Adrenal gland (tissue), 12 donors: ENCODE data around the gene POLR2E. TPM values are rescaled to one million over a fixed set of nuclear protein-coding genes. Genes with fewer than 3 reads are reported as not detected.

Experiments used
- DNase-seq, 7 donors: peaks; one replicate each; pipeline ENCODE4 v3.0.0-alpha.2; 2019 to 2020
- H3K27ac ChIP-seq, 5 donors: fragments of 200-600 bp; sonication (generic) in 4 of 5; 1 replicate in 3 of 5; 2 replicates in 2 of 5; pipeline versions ENCODE4 v1.5.1 to v1.8.0; 2016 to 2020; ENCODE audit warnings: mild to moderate bottlenecking in 1 of 5
- H3K27me3 ChIP-seq: fragments of 200-600 bp; 2 replicates; pipeline ENCODE4 v1.8.0; 2021
- H3K36me3 ChIP-seq, 2 donors: fragments of 200-600 bp; replicated peaks in 1 of 2; 1 replicate in 1 of 2; 2 replicates in 1 of 2; pipeline versions ENCODE4 v1.5.1 to v1.8.0; 2018 to 2022
- H3K4me1 ChIP-seq, 2 donors: fragments of 200-600 bp; replicated peaks in 1 of 2; 1 replicate in 1 of 2; 2 replicates in 1 of 2; pipeline versions ENCODE4 v1.5.1 to v1.8.0; 2018 to 2021
- H3K4me3 ChIP-seq, 4 donors: fragments of 200-600 bp; sonication (generic) in 3 of 4; one replicate each; pipeline ENCODE4 v1.5.1; 2016 to 2018
- H3K9me3 ChIP-seq, 3 donors: fragments of 200-600 bp; sonication (generic) in 1 of 3; replicated peaks in 1 of 3; 1 replicate in 2 of 3; 2 replicates in 1 of 3; pipeline versions ENCODE4 v1.5.1 to v1.8.0; 2016 to 2021
- POLR2A ChIP-seq, 2 donors: fragments of 450-650 bp; IDR thresholded peaks; one replicate each; pipeline ENCODE4 v1.6.1; 2017; ENCODE audit warnings: antibody characterized with exemption in 2 of 2, mild to moderate bottlenecking in 2 of 2, moderate library complexity in 1 of 2
- WGBS, 4 donors: extraction: QIAGEN DNeasy Blood & Tissue Kit in 2 of 4; methylation state at CpG; one replicate each; pipeline versions ENCODE4 v1.1.5 to v1.1.7; 2013 to 2017; 5-methylcytosine and 5-hydroxymethylcytosine counted together
- intact Hi-C, 2 donors: fragments of 100-400 bp; cut with DNase I; formaldehyde crosslinking; loops; one replicate each; pipeline versions ENCODE4 v1.14.1 to v1.15.0; 2022 to 2023
- polyA plus RNA-seq, 3 donors: library from polyadenylated mRNA; stranded (reverse); fragments of 200-250 nt in 2 of 3; fragments of 350-450 nt in 1 of 3; fragmentation: Illumina TruSeq in 1 of 3; extraction: RNeasy Lipid Tissue Mini Kit (QIAGEN cat#74804) in 1 of 3; gene quantifications; one replicate each; pipeline ENCODE4 v1.2.3, GENCODE V29; 2013 to 2014
- total RNA-seq, 9 donors: library from RNA; depleted of rRNA in 4 of 9; stranded (reverse); fragments of >200 nt in 4 of 9; fragments of 120-200 nt in 1 of 9; fragmentation: NEBNext Ultra II Directional in 1 of 9; extraction: Animal tissue kit (Norgen Biotek cat#: 25700) in 1 of 9; gene quantifications; one replicate each; pipeline versions ENCODE4 v1.1.0 to v1.2.4, GENCODE V29; 2013 to 2023
- TF ChIP-seq, protein P1 (sequence below), 6 experiments: fragments of 450-650 bp in 4 of 6; fragments of 200-600 bp in 2 of 6; sonication (generic) in 1 of 6; IDR thresholded peaks; 1 replicate in 5 of 6; 2 replicates in 1 of 6; pipeline versions ENCODE4 v1.5.1 to v1.8.0; 2016 to 2021; ENCODE audit warnings: antibody characterized with exemption in 6 of 6, mild to moderate bottlenecking in 2 of 6, moderate library complexity in 1 of 6
- donor health status: healthy with polysubstance abuse.
- donor health status: Bipolar disorder and iron deficiency.
- donor health status: DM: yes; HTN: yes; CAD: no.
- donor health status: DM: no; HTN: no; CAD: no.
- donor health status: DM: no; HTN: no; CAD: no.
- donor health status: DM: yes; HTN: yes; CAD: no.

The POLR2E gene
- total and polyA plus RNA-seq, 12 donors, result 74.7 to 231 (median 157) TPM

DNA sequence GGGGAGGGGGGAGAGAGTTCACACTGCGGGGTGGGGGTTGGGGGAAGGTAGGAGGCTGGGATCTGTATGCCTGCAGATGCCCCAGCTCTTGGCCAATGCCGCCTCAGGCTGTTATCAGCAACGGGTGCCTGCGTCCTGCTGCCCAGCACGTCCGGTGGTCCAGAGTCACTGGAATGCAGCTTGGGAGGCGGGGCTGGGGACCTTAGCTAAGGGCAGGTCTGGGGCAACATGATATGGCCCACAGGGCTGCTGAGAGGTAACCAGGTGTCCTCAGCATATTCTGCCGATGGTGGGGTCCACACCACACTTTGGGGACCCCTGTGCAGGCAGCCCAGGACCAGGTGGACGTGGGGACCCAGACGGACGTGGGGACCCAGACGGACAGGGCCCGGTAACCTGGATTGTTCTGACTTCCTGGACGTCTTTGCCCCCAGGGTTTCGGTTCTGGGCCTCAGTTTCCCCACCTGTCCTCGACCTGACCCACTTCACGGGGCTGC, 28.9 kb downstream of the POLR2E start:
- no peak for TF ChIP-seq POLR2A (IDR thresholded peaks at IDR 0.05)
- DNase-seq, result peak in 1 of 7 donors; percentile 31
- Histone ChIP-seq H3K9me3 (no peaks in the 10 kb centered on the region), H3K27me3 (peaks cover 49% of the 10 kb centered on the region), H3K4me3 (no peak overlapping the region), H3K36me3 (no peaks in the 10 kb centered on the region), H3K4me1 (peaks cover 0 to 28% of the 10 kb centered on the region in 2 donors), H3K27ac (no peak overlapping the region)
- intact Hi-C loops, result no loop called here
- WGBS, 4 donors, result 37 to 60% (median 40%) methylated on average over 2 to 17 of the region's 17 CpGs

- H3K27me3 ChIP-seq, result peaks cover 42% of the 10 kb centered on the region
- 42 to 73% (median 68%) methylated on average over 5 to 17 of the region's 17 CpGs for WGBS, 4 donors
- no peaks in the 10 kb centered on the region for H3K9me3 ChIP-seq
- H3K4me3 ChIP-seq, result no peak overlapping the region
- intact Hi-C loops, result no loop called here
- H3K27ac ChIP-seq, result no peak overlapping the region
- TF ChIP-seq, protein P1, sequence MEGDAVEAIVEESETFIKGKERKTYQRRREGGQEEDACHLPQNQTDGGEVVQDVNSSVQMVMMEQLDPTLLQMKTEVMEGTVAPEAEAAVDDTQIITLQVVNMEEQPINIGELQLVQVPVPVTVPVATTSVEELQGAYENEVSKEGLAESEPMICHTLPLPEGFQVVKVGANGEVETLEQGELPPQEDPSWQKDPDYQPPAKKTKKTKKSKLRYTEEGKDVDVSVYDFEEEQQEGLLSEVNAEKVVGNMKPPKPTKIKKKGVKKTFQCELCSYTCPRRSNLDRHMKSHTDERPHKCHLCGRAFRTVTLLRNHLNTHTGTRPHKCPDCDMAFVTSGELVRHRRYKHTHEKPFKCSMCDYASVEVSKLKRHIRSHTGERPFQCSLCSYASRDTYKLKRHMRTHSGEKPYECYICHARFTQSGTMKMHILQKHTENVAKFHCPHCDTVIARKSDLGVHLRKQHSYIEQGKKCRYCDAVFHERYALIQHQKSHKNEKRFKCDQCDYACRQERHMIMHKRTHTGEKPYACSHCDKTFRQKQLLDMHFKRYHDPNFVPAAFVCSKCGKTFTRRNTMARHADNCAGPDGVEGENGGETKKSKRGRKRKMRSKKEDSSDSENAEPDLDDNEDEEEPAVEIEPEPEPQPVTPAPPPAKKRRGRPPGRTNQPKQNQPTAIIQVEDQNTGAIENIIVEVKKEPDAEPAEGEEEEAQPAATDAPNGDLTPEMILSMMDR (IDR thresholded peaks at IDR 0.05), result no peak
- TF ChIP-seq POLR2A (IDR thresholded peaks at IDR 0.05), result no peak
- peaks cover 0 to 23% of the 10 kb centered on the region in 2 donors for H3K4me1 ChIP-seq
- peak in 1 of 7 donors; percentile 20 for DNase-seq
- H3K36me3 ChIP-seq, result no peaks in the 10 kb centered on the region
Observed at GRCh38 chr19:1065606-1066109, 29.5 kb downstream of the POLR2E start.

GRCh38 chr19:1064661-1065605, 30.2 kb downstream of the POLR2E start:
- Histone ChIP-seq H3K4me3 (no peak overlapping the region), H3K27ac (no peak overlapping the region), H3K36me3 (no peaks in the 10 kb centered on the region), H3K9me3 (no peaks in the 10 kb centered on the region), H3K4me1 (peaks cover 0 to 23% of the 10 kb centered on the region in 2 donors), H3K27me3 (peaks cover 35% of the 10 kb centered on the region)
- TF ChIP-seq POLR2A (IDR thresholded peaks at IDR 0.05), result no peak
- TF ChIP-seq, protein P1 (IDR thresholded peaks at IDR 0.05), result peak; percentile 57 to 90 (median 74)
- DNase-seq, result peak; percentile 56 to 82 (median 65)
- 9 to 26% (median 15%) methylated on average over 13 to 60 of the region's 60 CpGs for WGBS, 4 donors
- intact Hi-C loops, result no loop called here

GRCh38 chr19:1063909-1064660, 31.1 kb downstream of the POLR2E start:
- Histone ChIP-seq H3K36me3 (no peaks in the 10 kb centered on the region), H3K27me3 (peaks cover 26% of the 10 kb centered on the region), H3K4me3 (no peak overlapping the region), H3K27ac (no peak overlapping the region), H3K9me3 (no peaks in the 10 kb centered on the region), H3K4me1 (peaks cover 0 to 20% of the 10 kb centered on the region in 2 donors)
- 66 to 89% (median 81%) methylated on average over 34 to 37 of the region's 37 CpGs for WGBS, 4 donors
- intact Hi-C loops, result no loop called here
- peak in 1 of 7 donors; percentile 23 for DNase-seq
- TF ChIP-seq, protein P1 (IDR thresholded peaks at IDR 0.05), result no peak
